HepG2 (cell line): ENCODE data around the gene SHROOM2. TPM values are rescaled to one million over a fixed set of nuclear protein-coding genes. Genes with fewer than 3 reads are reported as not detected.

Experiments
- ATAC-seq: fragments of 200-7000 bp; cut with Tn5 transposase; 3 replicates; pipeline ENCODE4 v1.9.1; 2020; ENCODE audit warnings: mild to moderate bottlenecking, moderate library complexity
- BruUV-seq: library from RNA; stranded (reverse); fragments of 400-500 nt; replicated peaks from 2 replicates; lab custom pipeline; 2021; lab: Mats Ljungman, UMichigan
- CTCF ChIA-PET: fragments of 300-600 bp; formaldehyde crosslinking; extraction: SDS; loops from one replicate; lab custom pipeline; 2021; ENCODE audit warnings: low total read pairs, inconsistent platforms, low intra/inter-chr PET ratio; lab: Yijun Ruan, JAX
- POLR2A ChIA-PET: fragments of 350-600 bp; sonication (Branson Sonifier 250); formaldehyde crosslinking; loops from one replicate; lab custom pipeline; 2020; ENCODE audit warnings: antibody characterized with exemption, inconsistent platforms; lab: Yijun Ruan, JAX
- DNase-seq: peaks from one replicate; pipeline ENCODE4 v3.0.0-alpha.2; 2015; ENCODE audit warnings: low spot score
- FAIRE-seq: peaks from 3 replicates; lab custom pipeline; 2011; peaks lifted over from hg19 to GRCh38; lab: Jason Lieb, UNC
- H2AFZ ChIP-seq: one replicate; pipeline ENCODE4 v1.6.1; 2011; ENCODE audit warnings: low read length, inconsistent platforms
- H3K27ac ChIP-seq: fragments of 300-600 bp; 3 replicates; pipeline ENCODE4 v1.8.0; 2011; ENCODE audit warnings: mixed run types, mild to moderate bottlenecking, mixed read lengths, low read length, inconsistent platforms; ENCODE audit not compliant: insufficient read depth; ENCODE audit errors: extremely low read length
- H3K27me3 ChIP-seq, 2 experiments: fragments of 200-600 bp in 1 of 2; 2 replicates in 1 of 2; 3 replicates in 1 of 2; pipeline versions ENCODE4 v1.6.0 to v1.8.0; 2011; ENCODE audit warnings: low read length in 2 of 2, mild to moderate bottlenecking in 2 of 2, moderate library complexity in 2 of 2, inconsistent platforms in 1 of 2; ENCODE audit not compliant: insufficient read depth in 2 of 2, control insufficient read depth in 1 of 2
- H3K36me3 ChIP-seq, 2 experiments: fragments of 200-600 bp in 1 of 2; replicated peaks in 1 of 2; 2 replicates in 1 of 2; 3 replicates in 1 of 2; pipeline versions ENCODE4 v1.5.1 to v1.8.0; 2011; ENCODE audit warnings: low read length in 2 of 2, inconsistent platforms in 1 of 2; ENCODE audit not compliant: insufficient read depth in 2 of 2, control insufficient read depth in 1 of 2
- H3K4me1 ChIP-seq: 2 replicates; pipeline ENCODE4 v1.5.1; 2012; ENCODE audit warnings: low read length, inconsistent platforms; ENCODE audit not compliant: insufficient read depth
- H3K4me2 ChIP-seq: 2 replicates; pipeline ENCODE4 v1.6.0; 2011; ENCODE audit warnings: low read depth, low read length, inconsistent platforms
- H3K4me3 ChIP-seq, 3 experiments: fragments of 200-600 bp in 1 of 3; sonication (generic), shearing (Covaris generic) in 1 of 3; replicated peaks in 1 of 3; 2 replicates each; pipeline ENCODE4 v1.5.1; 2011 to 2016; ENCODE audit warnings: low read length in 3 of 3, inconsistent platforms in 2 of 3, low read depth in 2 of 3, mild to moderate bottlenecking in 2 of 3, control low read depth in 1 of 3, mixed read lengths in 1 of 3; ENCODE audit not compliant: insufficient read depth in 1 of 3
- H3K79me2 ChIP-seq: one replicate; pipeline ENCODE4 v1.6.1; 2011; ENCODE audit warnings: low read length, inconsistent platforms; ENCODE audit not compliant: insufficient read depth
- H3K9ac ChIP-seq: 2 replicates; pipeline ENCODE4 v1.6.0; 2011; ENCODE audit warnings: mild to moderate bottlenecking, low read depth, low read length, inconsistent platforms; ENCODE audit not compliant: insufficient read depth
- H3K9me3 ChIP-seq: 2 replicates; pipeline ENCODE4 v1.5.1; 2012; ENCODE audit warnings: mild to moderate bottlenecking, low read length
- H4K20me1 ChIP-seq: 2 replicates; pipeline ENCODE4 v1.6.0; 2011; ENCODE audit warnings: inconsistent platforms, mild to moderate bottlenecking, low read length, moderate library complexity; ENCODE audit not compliant: insufficient read depth
- CTCF ChIP-seq: sonication (generic); formaldehyde crosslinking; IDR thresholded peaks from 2 replicates; pipeline ENCODE4 v1.5.0; 2020; ENCODE audit warnings: mild to moderate bottlenecking, missing genetic modification reagents, moderate library complexity
- KDM2A ChIP-seq: sonication (generic); formaldehyde crosslinking; IDR thresholded peaks from 2 replicates; pipeline ENCODE4 v1.4.0; 2020; ENCODE audit warnings: low read depth, missing genetic modification reagents, borderline replicate concordance
- LBX2 ChIP-seq: sonication (generic); formaldehyde crosslinking; IDR thresholded peaks from 2 replicates; pipeline ENCODE4 v1.5.0; 2020; ENCODE audit warnings: missing genetic modification reagents, mild to moderate bottlenecking, borderline replicate concordance
- NFYB ChIP-seq: sonication (generic); formaldehyde crosslinking; IDR thresholded peaks from 2 replicates; pipeline ENCODE4 v1.4.0; 2020; ENCODE audit warnings: missing genetic modification reagents
- POLR2AphosphoS2 ChIP-seq: IDR thresholded peaks from 2 replicates; pipeline ENCODE4 v1.6.1; 2011; ENCODE audit warnings: low read depth, low read length, improper control_type of control experiment
- ZNF574 ChIP-seq: sonication (generic); formaldehyde crosslinking; IDR thresholded peaks from 2 replicates; pipeline ENCODE4 v1.4.0; 2020; ENCODE audit warnings: missing genetic modification reagents
- WGBS: methylation state at CpG from one replicate; pipeline ENCODE4 v1.1.6; 2017; ENCODE audit warnings: low lambda C conversion rate; 5-methylcytosine and 5-hydroxymethylcytosine counted together
- in situ Hi-C: cut with HindIII; loops from 2 replicates; pipeline ENCODE4 v1.10.0; 2017; ENCODE audit warnings: low pct_unique_long_range_greater_than_20kb; ENCODE audit not compliant: extremely low pct_ligation_motif_present
- intact Hi-C: fragments of 100-400 bp; cut with micrococcal nuclease; formaldehyde crosslinking; loops from one replicate; pipeline ENCODE4 v1.10.0; 2022; ENCODE audit not compliant: unreplicated experiment
- polyA plus RNA-seq, 8 experiments: library from polyadenylated mRNA; depleted of rRNA in 3 of 8; stranded (reverse) in 7 of 8; unstranded in 1 of 8; fragments of >200 nt; fragmentation: Illumina TruSeq in 4 of 8; extraction: Trizol in 4 of 8; gene quantifications; 2 replicates each; pipeline versions ENCODE4 v1.2.1 to v1.2.3, GENCODE V29; 2011 to 2016; ENCODE audit warnings: low read depth in 4 of 8, missing spikeins in 1 of 8, mixed read lengths in 1 of 8; ENCODE audit not compliant: insufficient read depth in 1 of 8
- total RNA-seq, 5 experiments: library from RNA; depleted of rRNA; stranded (reverse); fragments of >200 nt; fragmentation: Illumina TruSeq; extraction: Trizol; gene quantifications; 2 replicates each; pipeline ENCODE4 v1.2.3, GENCODE V29; 2016; ENCODE audit warnings: low read depth in 1 of 5

SHROOM2 gene
- total and polyA plus RNA-seq, 2 of the 13 experiments (the other 11 are each of a cell fraction or from before 2014, with no cell fraction given), result 0.92 to 1.4 TPM

- Histone ChIP-seq H3K4me2 (no peak overlapping the region), H3K27me3 (no peaks in the 10 kb centered on the region; a peak in 1 of 5 replicates), H3K79me2 (peaks cover 11% of the 10 kb centered on the region), H3K27ac (no peak overlapping the region), H3K9ac (no peak overlapping the region), H3K4me1 (peaks cover 17% of the 10 kb centered on the region), H3K36me3 (no peaks in the 10 kb centered on the region)
- no peak for ATAC-seq
- in situ Hi-C loops, result no loop called here
- TF ChIP-seq NFYB (CRISPR knock-in tag) (peak; percentile 32; the same call in 1 of the 2 replicates), POLR2AphosphoS2 (no peak)
- TF ChIP-seq, all 625 proteins: peak for 1
- Histone ChIP-seq H4K20me1 (no peaks in the 10 kb centered on the region), H2AFZ (no peak overlapping the region), H3K9me3 (no peaks in the 10 kb centered on the region), H3K4me3 (no peak overlapping the region)
- POLR2A ChIA-PET, result no interaction called here
- FAIRE-seq (no peak), DNase-seq (no peak)
- intact Hi-C loops, result no loop called here
- 97% methylated on average over 6 of the region's 8 CpGs for WGBS
- CTCF ChIA-PET, result no interaction called here
- BruUV-seq, result no TSS peak
These were observed 1.9 kb upstream of the SHROOM2 start for GRCh38 chrX:9784332-9784731.

- intact Hi-C loops, result loop anchor here (5.0 kb wide), 1 partner anchor 62 kb away; no protein-coding TSS in a partner anchor
- no TSS peak for BruUV-seq
- H3K27me3 ChIP-seq, result no peaks in the 10 kb centered on the region; a peak in 1 of 5 replicates
- TF ChIP-seq LBX2 (CRISPR knock-in tag) (no peak), CTCF (CRISPR knock-in tag) (peak; percentile 23), KDM2A (CRISPR knock-in tag) (no peak), ZNF574 (CRISPR knock-in tag) (peak; percentile 12; the same call in 1 of the 2 replicates)
These were observed 830 bp upstream of the SHROOM2 start for GRCh38 chrX:9785254-9785943.

More at GRCh38 chrX:9785254-9785943, 830 bp upstream of the SHROOM2 start:
- Histone ChIP-seq H3K27ac (no peak overlapping the region), H3K9ac (peak overlapping the region; percentile 63), H3K9me3 (no peaks in the 10 kb centered on the region), H3K4me2 (peak overlapping the region; percentile 66), H3K4me3 (peak overlapping the region; percentile 52 to 76 (median 67); a peak in 5 of 6 replicates), H2AFZ (no peak overlapping the region), H4K20me1 (no peaks in the 10 kb centered on the region), H3K79me2 (peaks cover 16% of the 10 kb centered on the region), H3K36me3 (no peaks in the 10 kb centered on the region), H3K4me1 (peaks cover 22% of the 10 kb centered on the region)
- ChIA-PET CTCF (no interaction called here), POLR2A (interaction anchor here (1.3 to 1.6 kb wide), 2 partner anchors 13 to 62 kb away, joined by 3 to 5 read pairs; no protein-coding TSS in a partner anchor)
- DNase-seq (no peak), FAIRE-seq (no peak), ATAC-seq (peak; percentile 48)
- WGBS, result no CpG with 5 or more reads among the region's 58 CpGs
- in situ Hi-C loops, result no loop called here
